ENCODE data around the gene LYRM4.

The LYRM4 gene

GRCh38 chr6:5091210-5092069 is 169.3 kb downstream of the LYRM4 start:
- DNase-seq = no peak

GRCh38 chr6:5090603-5091002 is 170.1 kb downstream of the LYRM4 start:
- no peak for DNase-seq

GRCh38 chr6:5089481-5090438 is 171.0 kb downstream of the LYRM4 start:
- DNase-seq = no peak

- DNase-seq = no peak
Measured at GRCh38 chr6:5088780-5089179, 172.0 kb downstream of the LYRM4 start.

GRCh38 chr6:5087389-5087788 is 173.4 kb downstream of the LYRM4 start:
- no peak for DNase-seq

GRCh38 chr6:5086294-5086890 is 174.4 kb downstream of the LYRM4 start:
- DNase-seq = no peak

- no peak for DNase-seq
Measured at GRCh38 chr6:5085648-5086293, 175.0 kb downstream of the LYRM4 start.

- no peak for DNase-seq
Measured at GRCh38 chr6:5084781-5085647, 175.7 kb downstream of the LYRM4 start, which contains the start of gene PPP1R3G. TSS of gene PPP1R3G (plus strand) at chr6:5085341. CDS start at chr6:5085486, 145 bp downstream.

- no peak for DNase-seq
Measured at GRCh38 chr6:5084360-5084780, 176.4 kb downstream of the LYRM4 start.

GRCh38 chr6:5083813-5084359 is 176.9 kb downstream of the LYRM4 start:
- no peak for DNase-seq

- DNase-seq = no peak
Measured at GRCh38 chr6:5083307-5083583, 177.5 kb downstream of the LYRM4 start.

GRCh38 chr6:5082487-5083306 is 178.1 kb downstream of the LYRM4 start:
- no peak for DNase-seq

GRCh38 chr6:5081955-5082354 is 178.8 kb downstream of the LYRM4 start:
- no peak for DNase-seq

- no peak for DNase-seq
Measured at GRCh38 chr6:5081182-5081581, 179.6 kb downstream of the LYRM4 start.

- no peak for DNase-seq
Measured at GRCh38 chr6:5080574-5080973, 180.2 kb downstream of the LYRM4 start.

GRCh38 chr6:5079692-5080091 is 181.1 kb downstream of the LYRM4 start:
- DNase-seq = no peak

- DNase-seq = no peak
Measured at GRCh38 chr6:5078121-5078669, 182.6 kb downstream of the LYRM4 start.

- no peak for DNase-seq
Measured at GRCh38 chr6:5076931-5077330, 183.8 kb downstream of the LYRM4 start.

- DNase-seq = no peak
Measured at GRCh38 chr6:5073992-5074391, 186.8 kb downstream of the LYRM4 start.

- no peak for DNase-seq
Measured at GRCh38 chr6:5072440-5072839, 188.3 kb downstream of the LYRM4 start.
